Sigmoid colon (tissue), 4 donors: ENCODE data around the gene ADAMTS10.

ENCODE experiments used
- POLR2AphosphoS5 ChIP-seq, 4 donors: sonication (generic); formaldehyde crosslinking; IDR thresholded peaks; one replicate each; pipeline ENCODE4 v1.6.1; 2017; ENCODE audit warnings: antibody characterized with exemption in 4 of 4
- TF ChIP-seq, protein P1 (sequence below), 4 experiments: fragments of 450-650 bp in 3 of 4; fragments of 200-600 bp in 1 of 4; IDR thresholded peaks; one replicate each; pipeline ENCODE4 v1.5.1; 2016 to 2019; ENCODE audit warnings: antibody characterized with exemption in 4 of 4, mild to moderate bottlenecking in 3 of 4, moderate library complexity in 2 of 4

- TF ChIP-seq, protein P1, sequence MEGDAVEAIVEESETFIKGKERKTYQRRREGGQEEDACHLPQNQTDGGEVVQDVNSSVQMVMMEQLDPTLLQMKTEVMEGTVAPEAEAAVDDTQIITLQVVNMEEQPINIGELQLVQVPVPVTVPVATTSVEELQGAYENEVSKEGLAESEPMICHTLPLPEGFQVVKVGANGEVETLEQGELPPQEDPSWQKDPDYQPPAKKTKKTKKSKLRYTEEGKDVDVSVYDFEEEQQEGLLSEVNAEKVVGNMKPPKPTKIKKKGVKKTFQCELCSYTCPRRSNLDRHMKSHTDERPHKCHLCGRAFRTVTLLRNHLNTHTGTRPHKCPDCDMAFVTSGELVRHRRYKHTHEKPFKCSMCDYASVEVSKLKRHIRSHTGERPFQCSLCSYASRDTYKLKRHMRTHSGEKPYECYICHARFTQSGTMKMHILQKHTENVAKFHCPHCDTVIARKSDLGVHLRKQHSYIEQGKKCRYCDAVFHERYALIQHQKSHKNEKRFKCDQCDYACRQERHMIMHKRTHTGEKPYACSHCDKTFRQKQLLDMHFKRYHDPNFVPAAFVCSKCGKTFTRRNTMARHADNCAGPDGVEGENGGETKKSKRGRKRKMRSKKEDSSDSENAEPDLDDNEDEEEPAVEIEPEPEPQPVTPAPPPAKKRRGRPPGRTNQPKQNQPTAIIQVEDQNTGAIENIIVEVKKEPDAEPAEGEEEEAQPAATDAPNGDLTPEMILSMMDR (IDR thresholded peaks at IDR 0.05), result no peak
- TF ChIP-seq POLR2AphosphoS5 (IDR thresholded peaks at IDR 0.05), result no peak
Observed at GRCh38 chr19:8595651-8596050, 14.9 kb downstream of the ADAMTS10 start.
